Neural progenitor cell (in vitro differentiated cells): ENCODE data around the gene BORCS8. TPM values are rescaled to one million over a fixed set of nuclear protein-coding genes. Genes with fewer than 3 reads are reported as not detected.

Experiments used
- DNase-seq: peaks from one replicate; pipeline ENCODE4 v3.0.0-alpha.2; 2016; ENCODE audit warnings: low spot score
- H2AFZ ChIP-seq: fragments of 200-600 bp; sonication (generic); replicated peaks from 2 replicates; pipeline ENCODE4 v1.6.1; 2016; ENCODE audit warnings: antibody characterized with exemption
- H3F3A ChIP-seq: fragments of 200-600 bp; sonication (generic); 2 replicates; pipeline ENCODE4 v1.6.1; 2016; ENCODE audit warnings: antibody characterized with exemption, low read depth
- H3K27ac ChIP-seq: fragments of 200-600 bp; sonication (generic); 2 replicates; pipeline ENCODE4 v1.5.1; 2016; ENCODE audit warnings: mild to moderate bottlenecking
- H3K27me3 ChIP-seq: fragments of 200-600 bp; sonication (generic); 2 replicates; pipeline ENCODE4 v1.6.1; 2016; ENCODE audit warnings: mild to moderate bottlenecking, moderate library complexity
- H3K36me3 ChIP-seq: fragments of 200-600 bp; sonication (generic); 2 replicates; pipeline ENCODE4 v1.5.1; 2016
- H3K4me1 ChIP-seq: fragments of 200-600 bp; sonication (generic); 2 replicates; pipeline ENCODE4 v1.6.1; 2016; ENCODE audit warnings: mixed run types
- H3K4me2 ChIP-seq: fragments of 200-600 bp; sonication (generic); 2 replicates; pipeline ENCODE4 v1.6.1; 2016
- H3K4me3 ChIP-seq: fragments of 200-600 bp; sonication (generic); 2 replicates; pipeline ENCODE4 v1.5.1; 2016
- H3K79me2 ChIP-seq: fragments of 200-600 bp; sonication (generic); 2 replicates; pipeline ENCODE4 v1.6.1; 2016; ENCODE audit warnings: low read depth
- H3K9ac ChIP-seq: fragments of 200-600 bp; sonication (generic); 2 replicates; pipeline ENCODE4 v1.6.1; 2016
- H3K9me3 ChIP-seq: fragments of 200-600 bp; sonication (generic); 2 replicates; pipeline ENCODE4 v1.5.1; 2016; ENCODE audit warnings: low read depth
- H4K20me1 ChIP-seq: fragments of 200-600 bp; sonication (generic); 2 replicates; pipeline ENCODE4 v1.6.1; 2016; ENCODE audit warnings: low read depth
- H3K27ac Mint-ChIP-seq: 3 replicates; pipeline ENCODE4 v1.8.0; 2021; ENCODE audit warnings: mixed read lengths
- H3K27me3 Mint-ChIP-seq: 2 replicates; pipeline ENCODE4 v1.8.0; 2022; ENCODE audit warnings: low read depth, mild to moderate bottlenecking, inconsistent platforms, moderate library complexity, mixed read lengths; ENCODE audit not compliant: insufficient read depth
- H3K36me3 Mint-ChIP-seq: 3 replicates; pipeline ENCODE4 v1.8.0; 2021; ENCODE audit warnings: mixed read lengths
- H3K4me1 Mint-ChIP-seq: 3 replicates; pipeline ENCODE4 v1.8.0; 2021; ENCODE audit warnings: mixed read lengths
- H3K4me3 Mint-ChIP-seq: 3 replicates; pipeline ENCODE4 v1.8.0; 2021; ENCODE audit warnings: mild to moderate bottlenecking, moderate library complexity, mixed read lengths
- H3K9me3 Mint-ChIP-seq: 3 replicates; pipeline ENCODE4 v1.8.0; 2020; ENCODE audit warnings: mixed read lengths
- EZH2 ChIP-seq: fragments of 200-600 bp; sonication (generic); IDR thresholded peaks from 2 replicates; pipeline ENCODE4 v1.6.1; 2017; ENCODE audit warnings: antibody characterized with exemption, mild to moderate bottlenecking, moderate library complexity
- EZH2phosphoT487 ChIP-seq: fragments of 200-600 bp; sonication (generic); IDR thresholded peaks from 2 replicates; pipeline ENCODE4 v1.6.1; 2017; ENCODE audit warnings: antibody characterized with exemption
- total RNA-seq: library from RNA; depleted of rRNA; stranded (reverse); fragments of >200 nt; gene quantifications from 2 replicates; pipeline ENCODE4 v1.2.3, GENCODE V29; 2015; ENCODE audit warnings: low replicate concordance
- TF ChIP-seq, protein P1 (sequence below): fragments of 200-600 bp; sonication (generic); IDR thresholded peaks from 2 replicates; pipeline ENCODE4 v1.5.1; 2017; ENCODE audit warnings: antibody characterized with exemption, mild to moderate bottlenecking

Gene BORCS8
- total RNA-seq, 1 donor from 2014 or later, result 6.3 TPM

DNA sequence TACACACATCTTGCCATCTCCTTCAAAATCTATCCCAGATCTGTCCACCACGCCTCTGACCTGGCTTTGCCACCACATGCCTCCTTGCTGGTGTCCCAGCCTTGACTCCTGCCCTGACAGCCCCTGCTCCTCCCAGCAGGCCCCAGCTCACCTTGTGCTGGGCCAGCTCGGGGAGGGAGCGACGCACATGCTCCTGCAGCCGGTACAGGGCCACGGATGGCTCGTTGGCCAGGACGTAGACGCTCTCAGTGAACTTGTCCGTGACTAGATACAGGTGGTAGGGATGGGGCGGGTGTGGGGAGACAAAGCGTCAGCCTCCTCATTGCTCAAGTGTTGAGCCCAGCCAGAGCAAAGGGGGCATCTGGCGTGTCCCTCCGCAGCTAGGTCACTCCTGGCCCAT is 5.2 kb downstream of the BORCS8 start:
- Histone ChIP-seq H3K9ac (no peak overlapping the region), H3K4me3 (no peak overlapping the region), H3K27me3 (no peaks in the 10 kb centered on the region), H3K36me3 (no peaks in the 10 kb centered on the region), H3K4me2 (no peak overlapping the region), H3K27ac (no peak overlapping the region), H4K20me1 (peaks cover 9% of the 10 kb centered on the region), H3K4me1 (peaks cover 8% of the 10 kb centered on the region), H2AFZ (no peak overlapping the region), H3F3A (peaks cover 14% of the 10 kb centered on the region), H3K79me2 (peaks cover 23% of the 10 kb centered on the region), H3K9me3 (no peaks in the 10 kb centered on the region)
- Mint-ChIP-seq H3K9me3 (no peaks in the 10 kb centered on the region), H3K36me3 (peaks cover 7% of the 10 kb centered on the region), H3K27me3 (peaks cover 8% of the 10 kb centered on the region), H3K4me3 (no peak overlapping the region), H3K4me1 (no peaks in the 10 kb centered on the region), H3K27ac (peak overlapping the region; percentile 76)
- no peak for TF ChIP-seq EZH2
- TF ChIP-seq EZH2phosphoT487, result no peak
- TF ChIP-seq, protein P1, sequence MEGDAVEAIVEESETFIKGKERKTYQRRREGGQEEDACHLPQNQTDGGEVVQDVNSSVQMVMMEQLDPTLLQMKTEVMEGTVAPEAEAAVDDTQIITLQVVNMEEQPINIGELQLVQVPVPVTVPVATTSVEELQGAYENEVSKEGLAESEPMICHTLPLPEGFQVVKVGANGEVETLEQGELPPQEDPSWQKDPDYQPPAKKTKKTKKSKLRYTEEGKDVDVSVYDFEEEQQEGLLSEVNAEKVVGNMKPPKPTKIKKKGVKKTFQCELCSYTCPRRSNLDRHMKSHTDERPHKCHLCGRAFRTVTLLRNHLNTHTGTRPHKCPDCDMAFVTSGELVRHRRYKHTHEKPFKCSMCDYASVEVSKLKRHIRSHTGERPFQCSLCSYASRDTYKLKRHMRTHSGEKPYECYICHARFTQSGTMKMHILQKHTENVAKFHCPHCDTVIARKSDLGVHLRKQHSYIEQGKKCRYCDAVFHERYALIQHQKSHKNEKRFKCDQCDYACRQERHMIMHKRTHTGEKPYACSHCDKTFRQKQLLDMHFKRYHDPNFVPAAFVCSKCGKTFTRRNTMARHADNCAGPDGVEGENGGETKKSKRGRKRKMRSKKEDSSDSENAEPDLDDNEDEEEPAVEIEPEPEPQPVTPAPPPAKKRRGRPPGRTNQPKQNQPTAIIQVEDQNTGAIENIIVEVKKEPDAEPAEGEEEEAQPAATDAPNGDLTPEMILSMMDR, result no peak
- no peak for DNase-seq

DNA sequence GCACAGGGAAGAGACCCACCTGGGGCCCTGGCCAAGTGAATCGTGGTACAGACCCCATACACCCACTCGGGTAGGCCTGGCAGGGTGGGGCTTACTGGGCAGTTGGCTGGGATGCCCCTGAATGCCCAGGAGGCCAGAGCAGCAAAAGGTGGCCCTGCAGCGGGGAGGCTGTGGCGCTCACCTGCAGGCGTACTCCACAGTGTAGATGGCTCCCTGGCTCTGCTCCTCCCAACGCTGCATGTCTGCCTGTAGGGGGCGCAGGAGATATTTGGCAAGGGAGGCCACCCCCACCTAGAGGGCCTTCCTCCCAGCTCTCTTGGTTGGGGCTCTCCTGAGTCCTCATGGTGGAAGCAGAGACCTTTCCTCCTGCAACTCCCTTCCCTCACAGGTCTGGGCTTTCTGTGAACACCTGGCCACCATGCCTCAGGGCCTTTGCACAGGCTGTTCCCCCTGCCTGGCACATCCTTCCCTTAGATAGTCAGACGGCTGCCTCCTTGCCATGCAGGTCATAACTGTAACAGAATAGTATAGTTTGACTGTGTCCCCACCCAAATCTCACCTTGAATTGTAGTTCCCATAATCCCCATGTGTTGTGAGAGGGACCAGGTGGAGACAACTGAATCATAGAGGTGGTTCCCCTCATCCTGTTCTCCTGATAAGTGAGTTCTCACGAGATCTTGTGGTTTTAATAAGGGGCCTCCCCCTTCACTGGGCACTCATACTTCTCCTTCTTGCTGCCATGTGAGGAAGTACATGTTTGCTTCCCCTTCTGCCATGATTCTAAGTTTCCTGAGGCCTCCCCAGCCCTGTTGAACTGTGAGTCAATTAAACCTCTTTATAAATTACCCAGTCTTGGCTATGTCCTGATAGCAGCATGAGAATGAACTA is 5.9 kb downstream of the BORCS8 start:
- H3K27ac ChIP-seq, result no peak overlapping the region
- no peak overlapping the region for H3K4me3 Mint-ChIP-seq
- no peak overlapping the region for H3K27ac Mint-ChIP-seq

DNA sequence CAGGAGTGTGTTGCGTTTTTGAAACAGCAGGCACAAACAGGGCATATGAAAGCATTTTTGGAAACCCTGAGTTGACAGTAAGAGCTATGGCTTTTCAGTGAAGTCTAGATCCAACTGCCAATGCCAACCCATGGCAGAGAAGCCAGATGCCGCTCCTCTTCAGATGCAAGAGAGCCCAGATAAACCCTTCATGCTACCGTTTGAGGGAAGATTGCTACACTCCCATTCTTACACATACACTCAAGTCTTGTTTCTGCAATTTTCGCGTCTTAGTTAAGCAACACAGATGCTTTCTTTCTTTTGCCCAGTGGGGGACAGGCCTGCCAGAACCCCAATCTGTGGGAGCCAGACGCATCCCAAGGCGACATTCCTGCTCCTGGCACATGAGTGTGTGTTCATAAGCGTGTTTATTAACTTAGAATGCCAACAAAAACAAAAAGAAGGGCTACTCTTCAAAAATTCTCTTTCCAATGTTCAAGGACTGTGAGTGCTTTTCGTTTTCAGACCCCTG is 10.4 kb downstream of the BORCS8 start:
- Mint-ChIP-seq H3K27me3 (peaks cover 8% of the 10 kb centered on the region), H3K27ac (no peak overlapping the region)
- no peak for TF ChIP-seq EZH2
- TF ChIP-seq EZH2phosphoT487, result no peak

More for the DNA sequence above, 5.9 kb downstream of the BORCS8 start:
- Histone ChIP-seq H3K36me3 (no peaks in the 10 kb centered on the region), H3K27me3 (no peaks in the 10 kb centered on the region), H3F3A (peaks cover 10% of the 10 kb centered on the region), H3K4me1 (peaks cover 6% of the 10 kb centered on the region), H2AFZ (no peak overlapping the region), H3K4me2 (no peak overlapping the region), H3K79me2 (peaks cover 16% of the 10 kb centered on the region), H3K9me3 (no peaks in the 10 kb centered on the region), H3K4me3 (no peak overlapping the region), H3K9ac (no peak overlapping the region), H4K20me1 (peaks cover 3% of the 10 kb centered on the region)
- TF ChIP-seq, protein P1, result peak; percentile 77
- no peak for TF ChIP-seq EZH2
- TF ChIP-seq EZH2phosphoT487, result no peak
- no peaks in the 10 kb centered on the region for H3K9me3 Mint-ChIP-seq
- peaks cover 7% of the 10 kb centered on the region for H3K36me3 Mint-ChIP-seq
- no peaks in the 10 kb centered on the region for H3K4me1 Mint-ChIP-seq
- peaks cover 8% of the 10 kb centered on the region for H3K27me3 Mint-ChIP-seq
- DNase-seq, result peak; percentile 81

More for the DNA sequence above, 10.4 kb downstream of the BORCS8 start:
- H3K36me3 ChIP-seq, result no peaks in the 10 kb centered on the region
- no peak overlapping the region for H2AFZ ChIP-seq
- no peak overlapping the region for H3K4me2 ChIP-seq
- H3K9ac ChIP-seq, result no peak overlapping the region
- H4K20me1 ChIP-seq, result no peaks in the 10 kb centered on the region
- DNase-seq, result no peak
- H3K4me1 ChIP-seq, result no peaks in the 10 kb centered on the region
- no peak overlapping the region for H3K4me3 ChIP-seq
- Mint-ChIP-seq H3K9me3 (no peaks in the 10 kb centered on the region), H3K4me1 (no peaks in the 10 kb centered on the region), H3K4me3 (no peak overlapping the region), H3K36me3 (peaks cover 7% of the 10 kb centered on the region)
- no peaks in the 10 kb centered on the region for H3K79me2 ChIP-seq
- no peak overlapping the region for H3K27ac ChIP-seq
- no peaks in the 10 kb centered on the region for H3K9me3 ChIP-seq
- peaks cover under 1% of the 10 kb centered on the region for H3F3A ChIP-seq
- no peaks in the 10 kb centered on the region for H3K27me3 ChIP-seq
